Measurements from ENCODE around the gene MECP2.

DNA sequence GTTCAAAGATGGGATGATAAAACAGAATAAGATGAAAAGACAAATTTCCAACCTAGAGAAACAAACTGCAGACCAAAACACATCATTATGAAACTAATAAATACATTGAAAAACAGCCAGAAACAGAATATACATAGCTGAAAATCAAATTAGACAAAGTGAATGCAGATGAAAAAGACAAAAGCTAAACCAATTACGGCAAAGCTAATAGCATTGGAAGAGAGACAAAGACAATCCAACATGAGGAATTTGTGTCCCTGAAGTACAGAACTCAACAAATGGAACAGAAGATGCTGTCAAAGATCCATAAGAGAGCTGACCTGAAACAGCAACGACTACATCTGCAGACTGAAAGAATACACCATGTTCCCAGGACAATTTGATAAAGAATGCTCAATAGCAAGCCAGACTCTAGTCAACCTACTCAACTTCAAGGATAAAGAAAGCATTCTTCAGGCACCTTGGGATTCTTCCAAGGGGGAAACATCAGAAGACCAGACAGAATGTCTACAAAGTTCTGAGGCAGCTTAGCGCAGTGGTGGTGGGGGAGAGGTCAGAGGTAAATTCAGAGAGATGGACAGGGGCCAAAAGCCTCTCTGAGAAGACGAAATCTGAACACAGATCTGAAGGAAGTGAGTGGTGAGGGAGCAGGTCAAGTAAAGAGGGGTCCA is 50.4 kb downstream of the MECP2 start:
- TF ChIP-seq, protein P1, sequence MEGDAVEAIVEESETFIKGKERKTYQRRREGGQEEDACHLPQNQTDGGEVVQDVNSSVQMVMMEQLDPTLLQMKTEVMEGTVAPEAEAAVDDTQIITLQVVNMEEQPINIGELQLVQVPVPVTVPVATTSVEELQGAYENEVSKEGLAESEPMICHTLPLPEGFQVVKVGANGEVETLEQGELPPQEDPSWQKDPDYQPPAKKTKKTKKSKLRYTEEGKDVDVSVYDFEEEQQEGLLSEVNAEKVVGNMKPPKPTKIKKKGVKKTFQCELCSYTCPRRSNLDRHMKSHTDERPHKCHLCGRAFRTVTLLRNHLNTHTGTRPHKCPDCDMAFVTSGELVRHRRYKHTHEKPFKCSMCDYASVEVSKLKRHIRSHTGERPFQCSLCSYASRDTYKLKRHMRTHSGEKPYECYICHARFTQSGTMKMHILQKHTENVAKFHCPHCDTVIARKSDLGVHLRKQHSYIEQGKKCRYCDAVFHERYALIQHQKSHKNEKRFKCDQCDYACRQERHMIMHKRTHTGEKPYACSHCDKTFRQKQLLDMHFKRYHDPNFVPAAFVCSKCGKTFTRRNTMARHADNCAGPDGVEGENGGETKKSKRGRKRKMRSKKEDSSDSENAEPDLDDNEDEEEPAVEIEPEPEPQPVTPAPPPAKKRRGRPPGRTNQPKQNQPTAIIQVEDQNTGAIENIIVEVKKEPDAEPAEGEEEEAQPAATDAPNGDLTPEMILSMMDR (conservative IDR thresholded peaks at IDR 0.05; ENCODE audit: low read length) = no peak
- no peak for TF ChIP-seq EZH2phosphoT487 (IDR thresholded peaks at IDR 0.05; ENCODE audit: borderline replicate concordance, low read depth, low read length)
